Measurements from ENCODE around the gene PREX1.

PREX1 gene

GRCh38 chr20:48809673-48810072, 18.1 kb downstream of the PREX1 start (continued):
- TF ChIP-seq ARNTL (CRISPR knock-in tag; IDR thresholded peaks at IDR 0.05; ENCODE audit: borderline replicate concordance, low read depth) = no peak
- TF ChIP-seq OSR1 (CRISPR knock-in tag; IDR thresholded peaks at IDR 0.05) = no peak
- TF ChIP-seq CSDC2 (CRISPR knock-in tag; IDR thresholded peaks at IDR 0.05) = no peak

- ATAC-seq = no peak
- TF ChIP-seq ZNF8 (CRISPR knock-in tag; IDR thresholded peaks at IDR 0.05) (no peak), TCF4 (CRISPR knock-in tag; IDR thresholded peaks at IDR 0.05; ENCODE audit: borderline replicate concordance) (no peak), POU6F1 (CRISPR knock-in tag; IDR thresholded peaks at IDR 0.05; ENCODE audit: borderline replicate concordance, low read depth) (no peak), SNAI2 (CRISPR knock-in tag; IDR thresholded peaks at IDR 0.05) (no peak), PPARA (CRISPR knock-in tag; IDR thresholded peaks at IDR 0.05; ENCODE audit: borderline replicate concordance) (no peak), CSDC2 (CRISPR knock-in tag; IDR thresholded peaks at IDR 0.05) (no peak), ISL1 (CRISPR knock-in tag; IDR thresholded peaks at IDR 0.05) (no peak), ZFP30 (CRISPR knock-in tag; IDR thresholded peaks at IDR 0.05) (no peak), TOX (CRISPR knock-in tag; IDR thresholded peaks at IDR 0.05; ENCODE audit: borderline replicate concordance) (no peak), ZFP3 (CRISPR knock-in tag; IDR thresholded peaks at IDR 0.05) (no peak), ZNF565 (CRISPR knock-in tag; conservative IDR thresholded peaks at IDR 0.05; ENCODE audit: low read depth) (no peak), PATZ1 (CRISPR knock-in tag; IDR thresholded peaks at IDR 0.05; ENCODE audit: borderline replicate concordance) (no peak)
Measured at GRCh38 chr20:48808382-48809034, 19.3 kb downstream of the PREX1 start.

- ATAC-seq = no peak
- TF ChIP-seq PPARA (CRISPR knock-in tag; IDR thresholded peaks at IDR 0.05; ENCODE audit: borderline replicate concordance) (no peak), TOX (CRISPR knock-in tag; IDR thresholded peaks at IDR 0.05; ENCODE audit: borderline replicate concordance) (no peak), OSR1 (CRISPR knock-in tag; IDR thresholded peaks at IDR 0.05) (no peak), ZFP3 (CRISPR knock-in tag; IDR thresholded peaks at IDR 0.05) (no peak), PATZ1 (CRISPR knock-in tag; IDR thresholded peaks at IDR 0.05; ENCODE audit: borderline replicate concordance) (no peak), GLIS3 (CRISPR knock-in tag; IDR thresholded peaks at IDR 0.05) (no peak), BACH2 (CRISPR knock-in tag; IDR thresholded peaks at IDR 0.05; ENCODE audit: borderline replicate concordance) (no peak), TCF4 (CRISPR knock-in tag; IDR thresholded peaks at IDR 0.05; ENCODE audit: borderline replicate concordance) (no peak), ZNF565 (CRISPR knock-in tag; conservative IDR thresholded peaks at IDR 0.05; ENCODE audit: low read depth) (no peak), ESRRG (CRISPR knock-in tag; IDR thresholded peaks at IDR 0.05) (no peak)
- TF ChIP-seq, protein P1, sequence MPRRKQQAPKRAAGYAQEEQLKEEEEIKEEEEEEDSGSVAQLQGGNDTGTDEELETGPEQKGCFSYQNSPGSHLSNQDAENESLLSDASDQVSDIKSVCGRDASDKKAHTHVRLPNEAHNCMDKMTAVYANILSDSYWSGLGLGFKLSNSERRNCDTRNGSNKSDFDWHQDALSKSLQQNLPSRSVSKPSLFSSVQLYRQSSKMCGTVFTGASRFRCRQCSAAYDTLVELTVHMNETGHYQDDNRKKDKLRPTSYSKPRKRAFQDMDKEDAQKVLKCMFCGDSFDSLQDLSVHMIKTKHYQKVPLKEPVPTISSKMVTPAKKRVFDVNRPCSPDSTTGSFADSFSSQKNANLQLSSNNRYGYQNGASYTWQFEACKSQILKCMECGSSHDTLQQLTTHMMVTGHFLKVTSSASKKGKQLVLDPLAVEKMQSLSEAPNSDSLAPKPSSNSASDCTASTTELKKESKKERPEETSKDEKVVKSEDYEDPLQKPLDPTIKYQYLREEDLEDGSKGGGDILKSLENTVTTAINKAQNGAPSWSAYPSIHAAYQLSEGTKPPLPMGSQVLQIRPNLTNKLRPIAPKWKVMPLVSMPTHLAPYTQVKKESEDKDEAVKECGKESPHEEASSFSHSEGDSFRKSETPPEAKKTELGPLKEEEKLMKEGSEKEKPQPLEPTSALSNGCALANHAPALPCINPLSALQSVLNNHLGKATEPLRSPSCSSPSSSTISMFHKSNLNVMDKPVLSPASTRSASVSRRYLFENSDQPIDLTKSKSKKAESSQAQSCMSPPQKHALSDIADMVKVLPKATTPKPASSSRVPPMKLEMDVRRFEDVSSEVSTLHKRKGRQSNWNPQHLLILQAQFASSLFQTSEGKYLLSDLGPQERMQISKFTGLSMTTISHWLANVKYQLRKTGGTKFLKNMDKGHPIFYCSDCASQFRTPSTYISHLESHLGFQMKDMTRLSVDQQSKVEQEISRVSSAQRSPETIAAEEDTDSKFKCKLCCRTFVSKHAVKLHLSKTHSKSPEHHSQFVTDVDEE (CRISPR knock-in tag; IDR thresholded peaks at IDR 0.05) = no peak
- TF ChIP-seq, protein P2, sequence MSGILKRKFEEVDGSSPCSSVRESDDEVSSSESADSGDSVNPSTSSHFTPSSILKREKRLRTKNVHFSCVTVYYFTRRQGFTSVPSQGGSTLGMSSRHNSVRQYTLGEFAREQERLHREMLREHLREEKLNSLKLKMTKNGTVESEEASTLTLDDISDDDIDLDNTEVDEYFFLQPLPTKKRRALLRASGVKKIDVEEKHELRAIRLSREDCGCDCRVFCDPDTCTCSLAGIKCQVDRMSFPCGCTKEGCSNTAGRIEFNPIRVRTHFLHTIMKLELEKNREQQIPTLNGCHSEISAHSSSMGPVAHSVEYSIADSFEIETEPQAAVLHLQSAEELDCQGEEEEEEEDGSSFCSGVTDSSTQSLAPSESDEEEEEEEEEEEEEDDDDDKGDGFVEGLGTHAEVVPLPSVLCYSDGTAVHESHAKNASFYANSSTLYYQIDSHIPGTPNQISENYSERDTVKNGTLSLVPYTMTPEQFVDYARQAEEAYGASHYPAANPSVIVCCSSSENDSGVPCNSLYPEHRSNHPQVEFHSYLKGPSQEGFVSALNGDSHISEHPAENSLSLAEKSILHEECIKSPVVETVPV (CRISPR knock-in tag; IDR thresholded peaks at IDR 0.05) = no peak
Measured at GRCh38 chr20:48807586-48808381, 20.0 kb downstream of the PREX1 start.
